GM10847 (cell line): Measurements from ENCODE around the gene PLIN1.

ENCODE experiments used
- POLR2A ChIP-seq: IDR thresholded peaks from 2 replicates; pipeline ENCODE4 v1.6.1; 2011; ENCODE audit not compliant: insufficient read length; ENCODE audit errors: extremely low read depth

The PLIN1 gene

GRCh38 chr15:89677381-89677780, 1.8 kb downstream of the PLIN1 start:
- no peak for TF ChIP-seq POLR2A

GRCh38 chr15:89675606-89676005, 3.6 kb downstream of the PLIN1 start:
- TF ChIP-seq POLR2A = no peak

- no peak for TF ChIP-seq POLR2A
Measured at GRCh38 chr15:89674526-89674925, 4.6 kb downstream of the PLIN1 start.

GRCh38 chr15:89673165-89673512, 6.0 kb downstream of the PLIN1 start:
- no peak for TF ChIP-seq POLR2A

- no peak for TF ChIP-seq POLR2A
Measured at GRCh38 chr15:89672221-89673164, 6.7 kb downstream of the PLIN1 start.

- no peak for TF ChIP-seq POLR2A
Measured at GRCh38 chr15:89671687-89672086, 7.5 kb downstream of the PLIN1 start.

GRCh38 chr15:89670971-89671560, 8.1 kb downstream of the PLIN1 start:
- no peak for TF ChIP-seq POLR2A

- no peak for TF ChIP-seq POLR2A
Measured at GRCh38 chr15:89669941-89670340, 9.2 kb downstream of the PLIN1 start.

GRCh38 chr15:89669309-89669865, 9.8 kb downstream of the PLIN1 start:
- TF ChIP-seq POLR2A = no peak

- no peak for TF ChIP-seq POLR2A
Measured at GRCh38 chr15:89668171-89668570, 11.0 kb downstream of the PLIN1 start.

- TF ChIP-seq POLR2A = no peak
Measured at GRCh38 chr15:89667706-89667960, 11.5 kb downstream of the PLIN1 start.

GRCh38 chr15:89666858-89667705, 12.1 kb downstream of the PLIN1 start:
- no peak for TF ChIP-seq POLR2A

GRCh38 chr15:89666184-89666857, 12.8 kb downstream of the PLIN1 start:
- no peak for TF ChIP-seq POLR2A

- TF ChIP-seq POLR2A = no peak
Measured at GRCh38 chr15:89665449-89666181, 13.6 kb downstream of the PLIN1 start.

GRCh38 chr15:89664441-89665350, 14.5 kb downstream of the PLIN1 start:
- TF ChIP-seq POLR2A = no peak
